ENCODE data around the gene NKIRAS2.

NKIRAS2 gene

GRCh38 chr17:42019509-42020404 lies at the start of gene NKIRAS2:
NKIRAS2 (plus strand) TSS chr17:42020090; CDS start chr17:42021578, 1,488 bp downstream.
- Mint-ChIP-seq H3K9me3 (no peaks in the 10 kb centered on the region), H3K4me3 (peak within 1 kb of the TSS; percentile 89), H3K27ac (peak within 1 kb of the TSS; percentile 66), H3K4me1 (peaks cover 75% of the 10 kb centered on the region), H3K27me3 (no peaks in the 10 kb centered on the region), H3K36me3 (peaks cover 26% of the 10 kb centered on the region)
- ATAC-seq: peak; percentile 87

GRCh38 chr17:41970901-41971331 lies 49.0 kb upstream of the NKIRAS2 start:
- peaks cover 28% of the 10 kb centered on the region for H3K36me3 Mint-ChIP-seq
- H3K27ac Mint-ChIP-seq: no peak overlapping the region
- H3K27me3 Mint-ChIP-seq: no peaks in the 10 kb centered on the region
- H3K9me3 Mint-ChIP-seq: no peaks in the 10 kb centered on the region
- peaks cover 75% of the 10 kb centered on the region for H3K4me1 Mint-ChIP-seq
- H3K4me3 Mint-ChIP-seq: no peak overlapping the region
- no peak for ATAC-seq

- ATAC-seq: no peak
- peaks cover 37% of the 10 kb centered on the region for H3K36me3 Mint-ChIP-seq
- H3K4me3 Mint-ChIP-seq: no peak overlapping the region
- H3K9me3 Mint-ChIP-seq: no peaks in the 10 kb centered on the region
- no peaks in the 10 kb centered on the region for H3K27me3 Mint-ChIP-seq
- peaks cover 83% of the 10 kb centered on the region for H3K4me1 Mint-ChIP-seq
- peak overlapping the region; percentile 74 for H3K27ac Mint-ChIP-seq
Observed at GRCh38 chr17:41971721-41972523, 48.0 kb upstream of the NKIRAS2 start.

GRCh38 chr17:41972571-41973407 lies 47.1 kb upstream of the NKIRAS2 start:
- Mint-ChIP-seq H3K4me1 (peaks cover 84% of the 10 kb centered on the region), H3K27ac (peak overlapping the region; percentile 74), H3K9me3 (no peaks in the 10 kb centered on the region), H3K36me3 (peaks cover 45% of the 10 kb centered on the region), H3K27me3 (no peaks in the 10 kb centered on the region), H3K4me3 (peak overlapping the region; percentile 32)
- ATAC-seq: peak; percentile 99

- no peak for ATAC-seq
- Mint-ChIP-seq H3K4me1 (peaks cover 82% of the 10 kb centered on the region), H3K9me3 (no peaks in the 10 kb centered on the region), H3K27me3 (no peaks in the 10 kb centered on the region), H3K36me3 (peaks cover 50% of the 10 kb centered on the region), H3K27ac (peak overlapping the region; percentile 74), H3K4me3 (peak overlapping the region; percentile 32)
Observed at GRCh38 chr17:41973408-41973811, 46.5 kb upstream of the NKIRAS2 start.

GRCh38 chr17:41974031-41974430 lies 45.9 kb upstream of the NKIRAS2 start:
- Mint-ChIP-seq H3K27me3 (no peaks in the 10 kb centered on the region), H3K27ac (peak overlapping the region; percentile 74), H3K4me1 (peaks cover 80% of the 10 kb centered on the region), H3K36me3 (peaks cover 52% of the 10 kb centered on the region), H3K9me3 (no peaks in the 10 kb centered on the region), H3K4me3 (peak overlapping the region; percentile 18)
- ATAC-seq: no peak

GRCh38 chr17:41974658-41975057 lies 45.2 kb upstream of the NKIRAS2 start:
- Mint-ChIP-seq H3K27me3 (no peaks in the 10 kb centered on the region), H3K9me3 (no peaks in the 10 kb centered on the region), H3K27ac (peak overlapping the region; percentile 74), H3K4me1 (peaks cover 77% of the 10 kb centered on the region), H3K4me3 (no peak overlapping the region), H3K36me3 (peaks cover 52% of the 10 kb centered on the region)
- ATAC-seq: no peak

GRCh38 chr17:41975099-41976083 lies 44.5 kb upstream of the NKIRAS2 start:
- Mint-ChIP-seq H3K9me3 (no peaks in the 10 kb centered on the region), H3K27me3 (no peaks in the 10 kb centered on the region), H3K4me3 (no peak overlapping the region), H3K27ac (peak overlapping the region; percentile 74), H3K36me3 (peaks cover 60% of the 10 kb centered on the region), H3K4me1 (peaks cover 72% of the 10 kb centered on the region)
- ATAC-seq: no peak

- Mint-ChIP-seq H3K4me3 (peak overlapping the region; percentile 21), H3K27me3 (no peaks in the 10 kb centered on the region), H3K4me1 (peaks cover 65% of the 10 kb centered on the region), H3K27ac (peak overlapping the region; percentile 86), H3K36me3 (peaks cover 68% of the 10 kb centered on the region), H3K9me3 (no peaks in the 10 kb centered on the region)
- peak; percentile 68 for ATAC-seq
Observed at GRCh38 chr17:41976142-41976768, 43.6 kb upstream of the NKIRAS2 start.

- no peak for ATAC-seq
- H3K9me3 Mint-ChIP-seq: no peaks in the 10 kb centered on the region
- no peaks in the 10 kb centered on the region for H3K27me3 Mint-ChIP-seq
- H3K4me3 Mint-ChIP-seq: no peak overlapping the region
- H3K27ac Mint-ChIP-seq: peak overlapping the region; percentile 86
- peaks cover 73% of the 10 kb centered on the region for H3K36me3 Mint-ChIP-seq
- H3K4me1 Mint-ChIP-seq: peaks cover 54% of the 10 kb centered on the region
Observed at GRCh38 chr17:41977991-41978390, 41.9 kb upstream of the NKIRAS2 start.

GRCh38 chr17:41982026-41982760 lies 37.7 kb upstream of the NKIRAS2 start:
- ATAC-seq: peak; percentile 31
- peak overlapping the region; percentile 70 for H3K27ac Mint-ChIP-seq
- peaks cover 73% of the 10 kb centered on the region for H3K36me3 Mint-ChIP-seq
- H3K9me3 Mint-ChIP-seq: no peaks in the 10 kb centered on the region
- H3K4me1 Mint-ChIP-seq: peaks cover 24% of the 10 kb centered on the region
- H3K27me3 Mint-ChIP-seq: no peaks in the 10 kb centered on the region
- H3K4me3 Mint-ChIP-seq: no peak overlapping the region

GRCh38 chr17:41984454-41984853 lies 35.4 kb upstream of the NKIRAS2 start:
- peak overlapping the region; percentile 37 for H3K27ac Mint-ChIP-seq
- H3K4me1 Mint-ChIP-seq: peaks cover 27% of the 10 kb centered on the region
- no peak for ATAC-seq
- H3K9me3 Mint-ChIP-seq: no peaks in the 10 kb centered on the region
- no peak overlapping the region for H3K4me3 Mint-ChIP-seq
- H3K27me3 Mint-ChIP-seq: no peaks in the 10 kb centered on the region
- peaks cover 79% of the 10 kb centered on the region for H3K36me3 Mint-ChIP-seq

GRCh38 chr17:41985919-41986318 lies 34.0 kb upstream of the NKIRAS2 start:
- Mint-ChIP-seq H3K36me3 (peaks cover 77% of the 10 kb centered on the region), H3K27me3 (no peaks in the 10 kb centered on the region), H3K4me1 (peaks cover 27% of the 10 kb centered on the region), H3K9me3 (no peaks in the 10 kb centered on the region), H3K27ac (peak overlapping the region; percentile 44), H3K4me3 (no peak overlapping the region)
- ATAC-seq: no peak

Data from stimulated activated memory B cell treated with anti-CD40 and anti-IgM and Interleukin-4, amounts not matched to agents 10 μg/mL and 1 μg/mL and 100 μg/mL, for 72 hours (primary cell).